A673 (cell line): Measurements from ENCODE around the gene GNPTAB. TPM values are rescaled to one million over a fixed set of nuclear protein-coding genes. Genes with fewer than 3 reads are reported as not detected.

Experiments
- BruUV-seq: library from RNA; stranded (reverse); fragments of 400-500 nt; replicated peaks from 2 replicates; lab custom pipeline; 2021; lab: Mats Ljungman, UMichigan
- CTCF ChIA-PET: fragments of 300-600 bp; sonication (Branson Sonifier 250); formaldehyde crosslinking; loops from one replicate; lab custom pipeline; 2022; ENCODE audit warnings: antibody characterized with exemption; lab: Charles Lee
- POLR2A ChIA-PET: fragments of 300-600 bp; sonication (Branson Sonifier 250); formaldehyde crosslinking; loops from one replicate; lab custom pipeline; 2022; ENCODE audit warnings: antibody characterized with exemption; ENCODE audit not compliant: low non-redundant PET; lab: Charles Lee
- DNase-seq: peaks from one replicate; pipeline ENCODE4 v3.0.0-alpha.2; 2015; ENCODE audit warnings: low spot score
- H3K27ac ChIP-seq: fragments of 200-600 bp; sonication (generic); 2 replicates; pipeline ENCODE4 v1.5.1; 2016; ENCODE audit warnings: mixed run types, low read depth, mild to moderate bottlenecking, mixed read lengths, antibody characterized with exemption, low read length; ENCODE audit not compliant: poor library complexity, severe bottlenecking
- H3K27me3 ChIP-seq: fragments of 200-600 bp; sonication (generic); replicated peaks from 2 replicates; pipeline ENCODE4 v1.6.1; 2017; ENCODE audit warnings: mixed run types, low read depth, mild to moderate bottlenecking, mixed read lengths, antibody characterized with exemption, low read length; ENCODE audit not compliant: insufficient read depth, poor library complexity
- H3K36me3 ChIP-seq: fragments of 200-600 bp; sonication (generic); 2 replicates; pipeline ENCODE4 v1.6.1; 2016; ENCODE audit warnings: mixed run types, mild to moderate bottlenecking, mixed read lengths, antibody characterized with exemption, low read length; ENCODE audit not compliant: insufficient read depth, poor library complexity, severe bottlenecking
- H3K4me1 ChIP-seq: fragments of 200-600 bp; sonication (generic); 2 replicates; pipeline ENCODE4 v1.6.1; 2017; ENCODE audit warnings: mixed run types, mild to moderate bottlenecking, mixed read lengths, antibody characterized with exemption, low read length; ENCODE audit not compliant: insufficient read depth, poor library complexity, severe bottlenecking
- H3K4me3 ChIP-seq: fragments of 200-600 bp; sonication (generic); 2 replicates; pipeline ENCODE4 v1.5.1; 2016; ENCODE audit warnings: low read depth, mixed run types, mild to moderate bottlenecking, mixed read lengths, low read length; ENCODE audit not compliant: poor library complexity, severe bottlenecking
- H3K9me3 ChIP-seq: fragments of 200-600 bp; sonication (generic); 2 replicates; pipeline ENCODE4 v1.6.1; 2016; ENCODE audit warnings: mixed run types, low read depth, mild to moderate bottlenecking, mixed read lengths, antibody characterized with exemption, low read length; ENCODE audit not compliant: poor library complexity, severe bottlenecking
- CTCF ChIP-seq: fragments of 300-800, 200-600 bp; sonication (generic); conservative IDR thresholded peaks from 2 replicates; pipeline ENCODE4 v1.5.1; 2017; ENCODE audit warnings: low read depth, mild to moderate bottlenecking, antibody characterized with exemption, low read length, moderate library complexity, mixed read lengths
- EZH2 ChIP-seq: fragments of 200-600 bp; sonication (generic); IDR thresholded peaks from 2 replicates; pipeline ENCODE4 v1.6.1; 2017; ENCODE audit warnings: borderline replicate concordance, low read depth, mild to moderate bottlenecking, mixed read lengths, antibody characterized with exemption, low read length; ENCODE audit not compliant: poor library complexity, severe bottlenecking
- intact Hi-C: fragments of 100-400 bp; cut with micrococcal nuclease; formaldehyde crosslinking; loops from one replicate; pipeline ENCODE4 v1.10.0; 2022; ENCODE audit not compliant: unreplicated experiment
- total RNA-seq: library from RNA; stranded (reverse); gene quantifications from 2 replicates; pipeline ENCODE4 v1.2.3, GENCODE V29; 2021

GNPTAB gene
- total RNA-seq, 1 experiment from 2014 or later: 19.9 TPM

GRCh38 chr12:101697930-101698799, 132.6 kb downstream of the GNPTAB start:
- POLR2A ChIA-PET: no interaction called here
- H3K9me3 ChIP-seq: no peaks in the 10 kb centered on the region
- TF ChIP-seq CTCF (no peak), EZH2 (no peak)
- peak overlapping the region; percentile 65 for H3K27ac ChIP-seq
- H3K4me3 ChIP-seq: peak overlapping the region; percentile 89
- H3K27me3 ChIP-seq: no peaks in the 10 kb centered on the region
- CTCF ChIA-PET: no interaction called here
- intact Hi-C loops: loop anchor here (2.0 kb wide), 1 partner anchor 61 kb away; no protein-coding TSS in a partner anchor
- H3K4me1 ChIP-seq: no peaks in the 10 kb centered on the region
- H3K36me3 ChIP-seq: no peaks in the 10 kb centered on the region
- BruUV-seq: no TSS peak
- no peak for DNase-seq

- Histone ChIP-seq H3K36me3 (no peaks in the 10 kb centered on the region), H3K27ac (peak within 1 kb of the TSS; percentile 65), H3K4me1 (no peaks in the 10 kb centered on the region), H3K4me3 (peak within 1 kb of the TSS; percentile 89), H3K27me3 (no peaks in the 10 kb centered on the region), H3K9me3 (no peaks in the 10 kb centered on the region)
- peak; percentile 65 for DNase-seq
- TF ChIP-seq CTCF (no peak), EZH2 (no peak)
- ChIA-PET CTCF (no interaction called here), POLR2A (no interaction called here)
- no TSS peak for BruUV-seq
- intact Hi-C loops: loop anchor here (2.0 kb wide), 1 partner anchor 61 kb away; no protein-coding TSS in a partner anchor
These were observed 133.4 kb downstream of the GNPTAB start, which contains the start of gene CHPT1 for GRCh38 chr12:101697197-101697929. Gene CHPT1 (plus strand): TSS chr12:101697640. CDS start chr12:101697862, 222 bp downstream.

GRCh38 chr12:101696251-101697196, 134.2 kb downstream of the GNPTAB start:
- no peak for DNase-seq
- POLR2A ChIA-PET: no interaction called here
- H3K27me3 ChIP-seq: no peaks in the 10 kb centered on the region
- no peaks in the 10 kb centered on the region for H3K4me1 ChIP-seq
- no peak overlapping the region for H3K27ac ChIP-seq
- CTCF ChIA-PET: no interaction called here
- TF ChIP-seq CTCF: no peak
- no peak for TF ChIP-seq EZH2
- no TSS peak for BruUV-seq
- H3K4me3 ChIP-seq: peak overlapping the region; percentile 89
- H3K36me3 ChIP-seq: no peaks in the 10 kb centered on the region
- intact Hi-C loops: loop anchor here (2.0 kb wide), 1 partner anchor 62 kb away; no protein-coding TSS in a partner anchor
- no peaks in the 10 kb centered on the region for H3K9me3 ChIP-seq
